ENCODE measurements around the gene CTNNAL1. TPM values are rescaled to one million over a fixed set of nuclear protein-coding genes. Genes with fewer than 3 reads are reported as not detected.
"Not testable (repeated sequence)": the region's sequence is repeated elsewhere in the genome, so short reads cannot be mapped to it uniquely, and the experiment has no call there.

The CTNNAL1 gene
- total RNA-seq, 6 experiments from 2014 or later, result 12.0 to 26.4 (median 20.3) TPM

DNA sequence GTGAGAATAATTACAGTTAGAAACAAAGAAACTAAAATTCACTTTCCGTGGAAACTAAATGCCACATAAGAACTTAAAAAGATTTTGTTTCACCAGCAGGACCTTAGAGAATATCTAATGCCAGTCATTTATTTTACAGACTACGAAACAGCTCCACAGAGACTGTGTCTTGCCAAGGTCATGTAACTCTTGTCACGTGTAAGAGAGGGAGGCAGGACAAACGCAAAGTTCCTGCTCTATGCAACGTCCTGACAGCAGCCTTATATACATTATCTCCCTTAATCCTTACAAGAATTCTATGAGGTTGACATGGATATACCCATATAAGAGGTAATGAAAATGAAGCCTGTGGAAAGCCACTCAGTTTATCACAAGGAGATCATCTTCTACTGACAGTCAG is 39.4 kb downstream of the CTNNAL1 start:
- no peak overlapping the region for H3K4me3 ChIP-seq
- no peak for DNase-seq
- TF ChIP-seq, protein P1, sequence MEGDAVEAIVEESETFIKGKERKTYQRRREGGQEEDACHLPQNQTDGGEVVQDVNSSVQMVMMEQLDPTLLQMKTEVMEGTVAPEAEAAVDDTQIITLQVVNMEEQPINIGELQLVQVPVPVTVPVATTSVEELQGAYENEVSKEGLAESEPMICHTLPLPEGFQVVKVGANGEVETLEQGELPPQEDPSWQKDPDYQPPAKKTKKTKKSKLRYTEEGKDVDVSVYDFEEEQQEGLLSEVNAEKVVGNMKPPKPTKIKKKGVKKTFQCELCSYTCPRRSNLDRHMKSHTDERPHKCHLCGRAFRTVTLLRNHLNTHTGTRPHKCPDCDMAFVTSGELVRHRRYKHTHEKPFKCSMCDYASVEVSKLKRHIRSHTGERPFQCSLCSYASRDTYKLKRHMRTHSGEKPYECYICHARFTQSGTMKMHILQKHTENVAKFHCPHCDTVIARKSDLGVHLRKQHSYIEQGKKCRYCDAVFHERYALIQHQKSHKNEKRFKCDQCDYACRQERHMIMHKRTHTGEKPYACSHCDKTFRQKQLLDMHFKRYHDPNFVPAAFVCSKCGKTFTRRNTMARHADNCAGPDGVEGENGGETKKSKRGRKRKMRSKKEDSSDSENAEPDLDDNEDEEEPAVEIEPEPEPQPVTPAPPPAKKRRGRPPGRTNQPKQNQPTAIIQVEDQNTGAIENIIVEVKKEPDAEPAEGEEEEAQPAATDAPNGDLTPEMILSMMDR (IDR thresholded peaks at IDR 0.05), result no peak
- no peak for TF ChIP-seq POLR2A (IDR thresholded peaks at IDR 0.05)
- H3K27ac ChIP-seq, result no peak overlapping the region
- no peaks in the 10 kb centered on the region for H3K36me3 ChIP-seq
- no peak for ATAC-seq
- no peaks in the 10 kb centered on the region for H3K9me3 ChIP-seq
- no peaks in the 10 kb centered on the region for H3K27me3 ChIP-seq
- WGBS (ENCODE audit: insufficient coverage, low coverage, low lambda C conversion rate, missing lambda C conversion rate), result 79% methylated on average over 5 of the region's 5 CpGs
- intact Hi-C loops (cut with DNase I), result no loop called here
- no peaks in the 10 kb centered on the region for H3K4me1 ChIP-seq

DNA sequence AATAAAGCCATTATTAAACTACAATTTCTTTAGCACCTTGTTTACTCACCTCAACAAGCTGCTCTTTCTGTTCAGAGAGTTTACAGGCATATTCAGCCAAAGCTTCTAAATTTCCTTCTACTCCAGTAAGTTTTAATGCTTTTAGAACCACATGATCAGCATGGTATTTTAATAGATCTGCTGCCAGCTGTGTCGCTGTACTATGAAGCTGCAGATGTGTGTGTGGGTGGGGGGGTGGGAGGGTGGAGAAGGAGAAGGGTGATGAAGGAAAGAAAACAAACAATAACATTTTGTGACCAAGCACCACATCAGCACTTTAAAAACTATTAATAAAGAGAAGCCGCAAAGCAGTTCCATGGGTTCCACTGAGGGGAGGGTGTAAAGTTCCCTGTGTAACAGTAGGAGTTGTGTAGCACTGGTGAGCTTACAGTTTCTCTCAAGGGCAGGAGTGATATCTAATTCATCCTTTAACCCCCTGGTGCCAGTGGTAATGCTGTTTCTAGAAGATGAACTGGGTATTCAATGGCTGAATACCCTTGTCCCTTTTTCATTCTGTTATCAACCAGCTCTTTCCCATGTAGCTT is 40.6 kb downstream of the CTNNAL1 start:
- Histone ChIP-seq H3K27ac (no peak overlapping the region), H3K9me3 (no peaks in the 10 kb centered on the region), H3K4me3 (no peak overlapping the region), H3K36me3 (no peaks in the 10 kb centered on the region), H3K4me1 (no peaks in the 10 kb centered on the region), H3K27me3 (no peaks in the 10 kb centered on the region)
- no peak for ATAC-seq
- intact Hi-C loops (cut with DNase I), result no loop called here
- DNase-seq, result no peak
- no peak for TF ChIP-seq POLR2A (IDR thresholded peaks at IDR 0.05)
- TF ChIP-seq, protein P1 (IDR thresholded peaks at IDR 0.05), result no peak
- WGBS (ENCODE audit: insufficient coverage, low coverage, low lambda C conversion rate, missing lambda C conversion rate), result 46% methylated on average over 2 of the region's 2 CpGs

DNA sequence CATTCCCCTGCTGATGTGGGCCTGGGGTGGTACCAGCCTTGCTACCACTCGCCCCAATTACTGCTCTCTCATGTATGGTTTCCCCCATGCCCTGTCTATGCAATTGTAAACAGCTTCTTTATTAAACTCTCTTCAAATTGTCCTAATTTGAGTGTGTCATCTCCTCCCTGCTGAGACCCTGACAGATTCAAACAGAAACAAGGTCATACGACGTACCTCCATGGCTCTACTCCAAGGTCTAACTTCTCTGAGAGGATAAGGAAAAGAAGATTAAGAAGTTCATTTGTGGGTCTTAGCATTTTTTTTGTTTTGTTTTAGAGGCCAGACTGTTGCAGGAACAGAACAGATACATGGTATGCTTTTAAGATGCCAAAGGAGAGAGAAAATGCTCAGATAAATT is 41.1 kb downstream of the CTNNAL1 start:
- Histone ChIP-seq H3K9me3 (no peaks in the 10 kb centered on the region), H3K4me3 (no peak overlapping the region), H3K27me3 (no peaks in the 10 kb centered on the region), H3K36me3 (no peaks in the 10 kb centered on the region), H3K27ac (no peak overlapping the region), H3K4me1 (no peaks in the 10 kb centered on the region)
- no peak for TF ChIP-seq POLR2A (IDR thresholded peaks at IDR 0.05)
- TF ChIP-seq, protein P1 (IDR thresholded peaks at IDR 0.05), result no peak
- WGBS (ENCODE audit: insufficient coverage, low coverage, low lambda C conversion rate, missing lambda C conversion rate), result 68% methylated on average over 3 of the region's 3 CpGs
- no peak for DNase-seq
- intact Hi-C loops (cut with DNase I), result no loop called here
- no peak for ATAC-seq

DNA sequence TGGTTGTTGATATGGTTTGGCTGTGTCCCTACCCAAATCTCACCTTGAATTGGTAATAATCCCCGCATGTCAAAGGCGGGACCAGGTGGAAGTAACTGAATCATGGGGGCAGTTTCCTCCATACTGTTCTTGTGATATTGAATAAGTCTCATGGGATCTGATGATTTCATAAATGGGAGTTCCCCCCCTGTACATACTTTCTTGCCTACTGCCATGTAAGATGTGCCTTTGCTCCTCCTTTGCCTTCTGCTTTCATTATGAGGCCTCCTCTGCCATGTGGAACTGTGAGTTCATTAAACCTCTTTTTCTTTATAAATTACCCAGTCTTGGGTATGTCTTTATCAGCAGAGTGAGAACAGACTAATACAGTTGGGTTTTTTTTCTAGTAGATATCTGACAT is 41.9 kb downstream of the CTNNAL1 start:
- DNase-seq; H3K4me3 ChIP-seq; H3K27ac ChIP-seq; H3K36me3 ChIP-seq; H3K9me3 ChIP-seq; ATAC-seq; intact Hi-C loops (cut with DNase I); H3K27me3 ChIP-seq; H3K4me1 ChIP-seq: not testable (repeated sequence)
- 100% methylated on average over 2 of the region's 2 CpGs for WGBS (ENCODE audit: insufficient coverage, low coverage, low lambda C conversion rate, missing lambda C conversion rate)

DNA sequence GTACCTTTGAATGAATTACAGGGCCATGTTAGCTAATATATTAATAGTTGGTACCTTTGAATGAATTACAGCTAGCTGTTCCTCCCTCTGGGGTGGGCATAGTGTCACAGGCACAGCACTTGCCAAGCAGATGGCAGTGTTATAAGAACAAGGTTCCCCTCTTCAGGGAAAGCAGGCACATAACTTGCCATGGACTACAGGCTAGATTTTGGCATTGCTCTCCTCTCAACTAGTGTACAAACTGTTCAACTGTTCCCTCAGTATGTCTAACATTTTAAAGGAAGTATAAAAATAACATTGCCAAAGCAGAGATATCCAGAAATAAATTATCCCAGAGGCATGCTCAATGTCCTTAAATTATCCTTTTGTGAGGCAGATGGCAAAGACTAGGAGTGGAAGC is 45.4 kb downstream of the CTNNAL1 start:
- Histone ChIP-seq H3K4me1 (no peaks in the 10 kb centered on the region), H3K9me3 (no peaks in the 10 kb centered on the region), H3K27ac (no peak overlapping the region), H3K36me3 (no peaks in the 10 kb centered on the region), H3K4me3 (no peak overlapping the region), H3K27me3 (no peaks in the 10 kb centered on the region)
- TF ChIP-seq POLR2A (IDR thresholded peaks at IDR 0.05), result no peak
- TF ChIP-seq, protein P1 (IDR thresholded peaks at IDR 0.05), result no peak
- DNase-seq (no peak), ATAC-seq (no peak)
- intact Hi-C loops (cut with DNase I), result no loop called here

Data from right lobe of liver (tissue), 6 donors.